Thoracic aorta (tissue), 2 donors: ENCODE measurements around the gene ZNF214. TPM values are rescaled to one million over a fixed set of nuclear protein-coding genes. Genes with fewer than 3 reads are reported as not detected.

ENCODE experiments used
- ATAC-seq: fragments of 150-250 bp; one replicate; pipeline ENCODE4 v1.8.0; 2017; ENCODE audit warnings: low read depth; ENCODE audit not compliant: insufficient number of reproducible peaks, low FRiP score
- DNase-seq: peaks from one replicate; pipeline ENCODE4 v3.0.0-alpha.2; 2020; ENCODE audit warnings: low spot score
- H3K27ac ChIP-seq, 2 donors: fragments of 200-600 bp; sonication (generic); 1 replicate in 1 of 2; 2 replicates in 1 of 2; pipeline ENCODE4 v1.5.1; 2016; ENCODE audit warnings: mild to moderate bottlenecking in 2 of 2, moderate library complexity in 2 of 2
- H3K27me3 ChIP-seq: fragments of 200-600 bp; sonication (generic); replicated peaks from 2 replicates; pipeline ENCODE4 v1.6.0; 2016; ENCODE audit warnings: mild to moderate bottlenecking; ENCODE audit not compliant: insufficient read depth
- H3K36me3 ChIP-seq: fragments of 200-600 bp; sonication (generic); one replicate; pipeline ENCODE4 v1.5.1; 2016
- H3K4me1 ChIP-seq, 2 donors: fragments of 200-600 bp; sonication (generic); 1 replicate in 1 of 2; 2 replicates in 1 of 2; pipeline versions ENCODE4 v1.5.1 to v1.6.0; 2016; ENCODE audit warnings: low read depth in 2 of 2, mild to moderate bottlenecking in 1 of 2; ENCODE audit not compliant: control insufficient read depth in 1 of 2
- H3K4me3 ChIP-seq: fragments of 200-600 bp; sonication (generic); 2 replicates; pipeline ENCODE4 v1.5.1; 2016; ENCODE audit warnings: mild to moderate bottlenecking
- H3K9me3 ChIP-seq: fragments of 200-600 bp; sonication (generic); 2 replicates; pipeline ENCODE4 v1.5.1; 2016
- CTCF ChIP-seq: fragments of 200-600 bp; sonication (generic); IDR thresholded peaks from one replicate; pipeline ENCODE4 v1.5.1; 2019; ENCODE audit warnings: antibody characterized with exemption
- total RNA-seq, 2 donors: library from RNA; depleted of rRNA; stranded (reverse); fragments of >200 nt; gene quantifications; one replicate each; pipeline versions ENCODE4 v1.1.0 to v1.2.3, GENCODE V29; 2016

The ZNF214 gene
- total RNA-seq, 2 donors from 2014 or later: 0.68 to 2.3 TPM

- Histone ChIP-seq H3K27ac (no peak overlapping the region), H3K9me3 (no peaks in the 10 kb centered on the region), H3K27me3 (no peaks in the 10 kb centered on the region), H3K4me1 (no peaks in the 10 kb centered on the region), H3K36me3 (no peaks in the 10 kb centered on the region), H3K4me3 (no peak overlapping the region)
- no peak for DNase-seq
- no peak for TF ChIP-seq CTCF
- ATAC-seq: no peak
These were observed 30.0 kb upstream of the ZNF214 start for GRCh38 chr11:7050191-7050590.

- H3K4me1 ChIP-seq: no peaks in the 10 kb centered on the region
- ATAC-seq: no peak
- H3K27me3 ChIP-seq: no peaks in the 10 kb centered on the region
- no peak overlapping the region for H3K27ac ChIP-seq
- H3K36me3 ChIP-seq: no peaks in the 10 kb centered on the region
- H3K4me3 ChIP-seq: no peak overlapping the region
- DNase-seq: no peak
- H3K9me3 ChIP-seq: no peaks in the 10 kb centered on the region
- TF ChIP-seq CTCF: no peak
These were observed 26.5 kb upstream of the ZNF214 start for GRCh38 chr11:7046474-7047175.

- Histone ChIP-seq H3K4me1 (no peaks in the 10 kb centered on the region), H3K9me3 (no peaks in the 10 kb centered on the region), H3K27me3 (no peaks in the 10 kb centered on the region), H3K36me3 (no peaks in the 10 kb centered on the region), H3K27ac (no peak overlapping the region), H3K4me3 (no peak overlapping the region)
- DNase-seq (no peak), ATAC-seq (no peak)
- no peak for TF ChIP-seq CTCF
These were observed 13.9 kb upstream of the ZNF214 start for GRCh38 chr11:7034019-7034418.

GRCh38 chr11:7032692-7033091 is 12.5 kb upstream of the ZNF214 start:
- no peak overlapping the region for H3K27ac ChIP-seq
- no peaks in the 10 kb centered on the region for H3K4me1 ChIP-seq
- TF ChIP-seq CTCF: no peak
- no peaks in the 10 kb centered on the region for H3K9me3 ChIP-seq
- H3K36me3 ChIP-seq: no peaks in the 10 kb centered on the region
- DNase-seq (no peak), ATAC-seq (no peak)
- no peaks in the 10 kb centered on the region for H3K27me3 ChIP-seq
- no peak overlapping the region for H3K4me3 ChIP-seq

- Histone ChIP-seq H3K36me3 (no peaks in the 10 kb centered on the region), H3K4me1 (no peaks in the 10 kb centered on the region), H3K9me3 (no peaks in the 10 kb centered on the region), H3K4me3 (no peak overlapping the region), H3K27me3 (no peaks in the 10 kb centered on the region), H3K27ac (no peak overlapping the region)
- ATAC-seq: no peak
- DNase-seq: no peak
- no peak for TF ChIP-seq CTCF
These were observed 11.3 kb upstream of the ZNF214 start for GRCh38 chr11:7031471-7031871.
